Smooth muscle cell (in vitro differentiated cells): ENCODE data around the gene GSDMA. TPM values are rescaled to one million over a fixed set of nuclear protein-coding genes. Genes with fewer than 3 reads are reported as not detected.

Experiments used
- DNase-seq: peaks from one replicate; lab custom pipeline; 2025; ENCODE audit not compliant: unreplicated experiment; lab: John Stamatoyannopoulos, UW
- H2AFZ ChIP-seq: fragments of 200-600 bp; sonication (generic); 2 replicates; pipeline ENCODE4 v1.6.0; 2016; ENCODE audit warnings: antibody characterized with exemption, low read depth, mild to moderate bottlenecking
- H3F3A ChIP-seq: fragments of 200-600 bp; sonication (generic); 2 replicates; pipeline ENCODE4 v1.6.0; 2017; ENCODE audit warnings: antibody characterized with exemption, low read depth
- H3K27ac ChIP-seq: fragments of 200-600 bp; sonication (generic); 2 replicates; pipeline ENCODE4 v1.5.1; 2016; ENCODE audit warnings: low read depth, mild to moderate bottlenecking
- H3K27me3 ChIP-seq: fragments of 200-600 bp; sonication (generic); 2 replicates; pipeline ENCODE4 v1.6.1; 2016; ENCODE audit warnings: low read depth, mild to moderate bottlenecking
- H3K36me3 ChIP-seq: fragments of 200-600 bp; sonication (generic); 2 replicates; pipeline ENCODE4 v1.5.1; 2016; ENCODE audit warnings: low read depth
- H3K4me1 ChIP-seq: fragments of 200-600 bp; sonication (generic); 2 replicates; pipeline ENCODE4 v1.5.1; 2016; ENCODE audit warnings: low read depth
- H3K4me2 ChIP-seq: fragments of 200-600 bp; sonication (generic); 2 replicates; pipeline ENCODE4 v1.6.0; 2016; ENCODE audit warnings: mild to moderate bottlenecking
- H3K4me3 ChIP-seq: fragments of 200-600 bp; sonication (generic); 2 replicates; pipeline ENCODE4 v1.5.1; 2016; ENCODE audit warnings: mild to moderate bottlenecking
- H3K79me2 ChIP-seq: fragments of 200-600 bp; sonication (generic); 2 replicates; pipeline ENCODE4 v1.6.0; 2016; ENCODE audit warnings: low read depth, mild to moderate bottlenecking
- H3K9ac ChIP-seq: fragments of 200-600 bp; sonication (generic); 2 replicates; pipeline ENCODE4 v1.6.0; 2016; ENCODE audit warnings: low read depth
- H3K9me3 ChIP-seq: fragments of 200-600 bp; sonication (generic); replicated peaks from 2 replicates; pipeline ENCODE4 v1.5.1; 2016; ENCODE audit warnings: low read depth
- H4K20me1 ChIP-seq: fragments of 200-600 bp; sonication (generic); 2 replicates; pipeline ENCODE4 v1.6.0; 2016; ENCODE audit warnings: low read depth
- WGBS: methylation state at CpG from one replicate; pipeline ENCODE4 v1.1.7; 2016; ENCODE audit warnings: low lambda C conversion rate; 5-methylcytosine and 5-hydroxymethylcytosine counted together
- polyA plus RNA-seq: library from polyadenylated mRNA; unstranded; fragments of >200 nt; fragmentation: Nextera tagmentation; extraction: Ambion mirVana; gene quantifications from 2 replicates; pipeline ENCODE4 v1.2.1, GENCODE V29; 2016
- total RNA-seq: library from RNA; depleted of rRNA; stranded (reverse); fragments of >200 nt; gene quantifications from 2 replicates; pipeline ENCODE4 v1.2.3, GENCODE V29; 2014
- TF ChIP-seq, protein P1 (sequence below): fragments of 200-600 bp; sonication (generic); IDR thresholded peaks from 2 replicates; pipeline ENCODE4 v1.5.1; 2017; ENCODE audit warnings: borderline replicate concordance, mild to moderate bottlenecking, antibody characterized with exemption; ENCODE audit not compliant: insufficient read depth, poor library complexity, severe bottlenecking

GSDMA gene
- total and polyA plus RNA-seq, 2 experiments from 2014 or later = 0.31 to 0.50 TPM

DNA sequence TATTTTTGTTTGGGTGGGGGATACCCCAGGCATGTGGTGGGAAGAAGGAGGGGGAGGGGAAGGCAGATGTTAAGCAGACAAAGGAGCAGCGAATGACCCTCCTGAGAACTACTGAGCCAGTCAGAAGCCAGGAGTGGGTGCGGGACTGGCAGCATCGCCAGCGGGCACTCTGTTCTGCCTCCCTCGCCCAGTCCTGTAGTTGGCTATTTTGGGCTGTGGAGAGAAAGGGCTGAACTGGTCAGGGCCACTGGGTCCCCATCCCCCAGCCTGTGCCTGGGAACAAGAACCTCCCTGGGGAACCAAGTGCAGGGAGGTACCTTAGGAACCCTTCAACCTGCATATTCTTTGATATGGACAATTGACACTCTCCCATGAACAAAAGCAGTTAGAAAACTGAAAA lies 28.9 kb upstream of the GSDMA start:
- Histone ChIP-seq H3K9me3 (no peaks in the 10 kb centered on the region), H3K27ac (no peak overlapping the region), H3K36me3 (no peaks in the 10 kb centered on the region), H3K79me2 (no peaks in the 10 kb centered on the region), H4K20me1 (peaks cover 3% of the 10 kb centered on the region), H3K4me3 (no peak overlapping the region), H3K4me1 (no peaks in the 10 kb centered on the region), H3K9ac (no peak overlapping the region), H3F3A (peaks cover under 1% of the 10 kb centered on the region), H2AFZ (no peak overlapping the region), H3K27me3 (no peaks in the 10 kb centered on the region), H3K4me2 (no peak overlapping the region)
- TF ChIP-seq, protein P1, sequence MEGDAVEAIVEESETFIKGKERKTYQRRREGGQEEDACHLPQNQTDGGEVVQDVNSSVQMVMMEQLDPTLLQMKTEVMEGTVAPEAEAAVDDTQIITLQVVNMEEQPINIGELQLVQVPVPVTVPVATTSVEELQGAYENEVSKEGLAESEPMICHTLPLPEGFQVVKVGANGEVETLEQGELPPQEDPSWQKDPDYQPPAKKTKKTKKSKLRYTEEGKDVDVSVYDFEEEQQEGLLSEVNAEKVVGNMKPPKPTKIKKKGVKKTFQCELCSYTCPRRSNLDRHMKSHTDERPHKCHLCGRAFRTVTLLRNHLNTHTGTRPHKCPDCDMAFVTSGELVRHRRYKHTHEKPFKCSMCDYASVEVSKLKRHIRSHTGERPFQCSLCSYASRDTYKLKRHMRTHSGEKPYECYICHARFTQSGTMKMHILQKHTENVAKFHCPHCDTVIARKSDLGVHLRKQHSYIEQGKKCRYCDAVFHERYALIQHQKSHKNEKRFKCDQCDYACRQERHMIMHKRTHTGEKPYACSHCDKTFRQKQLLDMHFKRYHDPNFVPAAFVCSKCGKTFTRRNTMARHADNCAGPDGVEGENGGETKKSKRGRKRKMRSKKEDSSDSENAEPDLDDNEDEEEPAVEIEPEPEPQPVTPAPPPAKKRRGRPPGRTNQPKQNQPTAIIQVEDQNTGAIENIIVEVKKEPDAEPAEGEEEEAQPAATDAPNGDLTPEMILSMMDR = no peak
- DNase-seq = no peak
- WGBS = 92% methylated on average over 5 of the region's 5 CpGs

DNA sequence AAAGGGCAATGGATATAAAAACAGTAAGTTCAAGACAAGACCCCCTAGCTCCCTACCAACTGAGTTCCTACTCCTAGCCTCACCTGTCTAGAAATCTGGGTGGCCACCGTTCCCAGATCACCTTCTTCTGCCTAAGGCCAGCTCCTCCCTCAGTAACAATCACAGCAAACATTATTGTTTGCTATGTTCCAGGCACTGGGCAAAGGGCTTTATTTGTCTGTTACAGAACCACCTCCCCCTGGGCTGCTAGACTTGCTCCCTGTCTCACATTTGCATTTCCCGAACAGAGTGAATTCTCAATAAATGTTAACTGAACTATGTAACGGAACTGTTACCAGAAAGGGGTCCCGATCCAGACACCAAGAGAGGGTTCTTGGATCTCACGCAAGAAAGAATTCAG lies 28.5 kb upstream of the GSDMA start:
- no peak overlapping the region for H3K27ac ChIP-seq
- WGBS = 90% methylated on average over 5 of the region's 5 CpGs

DNA sequence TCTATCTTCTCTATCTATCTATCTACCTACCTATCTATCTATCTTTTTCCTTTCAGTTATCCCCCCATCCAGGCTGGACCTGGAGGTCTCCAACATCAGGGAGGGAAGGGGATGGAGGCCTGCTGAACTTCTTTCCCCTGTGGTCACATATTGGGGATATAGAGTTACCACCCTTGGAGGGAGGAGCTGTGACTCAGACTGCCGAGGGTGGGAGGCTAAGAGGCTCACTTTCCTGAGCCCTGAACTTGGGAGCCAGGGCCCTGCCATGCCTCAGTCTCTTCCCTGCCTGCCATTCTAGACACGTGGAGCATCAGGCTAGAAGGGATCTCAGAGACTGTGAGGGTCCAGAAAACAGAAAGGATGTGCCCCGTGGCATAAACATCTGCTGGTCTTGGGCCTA lies 26.9 kb upstream of the GSDMA start:
- no peaks in the 10 kb centered on the region for H3K9me3 ChIP-seq
- no peaks in the 10 kb centered on the region for H3K79me2 ChIP-seq
- H3K36me3 ChIP-seq = no peaks in the 10 kb centered on the region
- no peak overlapping the region for H3K9ac ChIP-seq
- H3F3A ChIP-seq = peaks cover 6% of the 10 kb centered on the region
- TF ChIP-seq, protein P1 = no peak
- no peaks in the 10 kb centered on the region for H4K20me1 ChIP-seq
- H3K4me3 ChIP-seq = no peak overlapping the region
- 57% methylated on average over 3 of the region's 3 CpGs for WGBS
- H3K4me2 ChIP-seq = no peak overlapping the region
- H3K27ac ChIP-seq = no peak overlapping the region
- H2AFZ ChIP-seq = no peak overlapping the region
- H3K4me1 ChIP-seq = peaks cover 10% of the 10 kb centered on the region
- no peaks in the 10 kb centered on the region for H3K27me3 ChIP-seq
- no peak for DNase-seq

More for the DNA sequence above, 28.5 kb upstream of the GSDMA start:
- Histone ChIP-seq H3K79me2 (no peaks in the 10 kb centered on the region), H3K27me3 (no peaks in the 10 kb centered on the region), H3K4me3 (no peak overlapping the region), H3K9ac (no peak overlapping the region), H2AFZ (no peak overlapping the region), H3K9me3 (no peaks in the 10 kb centered on the region), H3F3A (peaks cover 5% of the 10 kb centered on the region), H3K36me3 (no peaks in the 10 kb centered on the region), H3K4me1 (peaks cover 4% of the 10 kb centered on the region), H4K20me1 (peaks cover 3% of the 10 kb centered on the region), H3K4me2 (no peak overlapping the region)
- TF ChIP-seq, protein P1 = no peak
- no peak for DNase-seq

DNA sequence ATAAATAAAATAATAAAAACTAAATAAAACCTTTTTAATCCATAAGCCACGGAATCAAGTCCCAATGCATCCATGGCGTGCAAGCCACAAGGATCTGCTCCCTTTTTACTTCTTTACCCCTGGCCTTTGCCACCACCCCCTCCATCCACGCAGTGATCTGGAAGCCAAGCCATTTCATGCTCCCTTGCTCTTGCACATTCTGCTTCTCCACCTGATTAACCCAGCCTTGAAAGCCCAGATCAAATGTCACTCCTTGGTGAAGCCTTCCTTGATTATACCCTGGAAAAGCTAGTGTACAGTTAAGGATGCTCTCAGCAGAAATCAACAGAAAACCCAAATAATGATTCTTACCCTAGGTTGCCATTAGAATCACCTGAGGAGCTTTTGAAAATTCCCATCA lies 25.4 kb upstream of the GSDMA start:
- H3K4me2 ChIP-seq = no peak overlapping the region
- no peaks in the 10 kb centered on the region for H3K79me2 ChIP-seq
- H3K36me3 ChIP-seq = no peaks in the 10 kb centered on the region
- 95% methylated on average over 3 of the region's 3 CpGs for WGBS
- H3K4me1 ChIP-seq = peaks cover 10% of the 10 kb centered on the region
- TF ChIP-seq, protein P1 = no peak
- no peak overlapping the region for H3K27ac ChIP-seq
- no peak overlapping the region for H3K9ac ChIP-seq
- H3K4me3 ChIP-seq = no peak overlapping the region
- no peaks in the 10 kb centered on the region for H3K9me3 ChIP-seq
- no peak overlapping the region for H2AFZ ChIP-seq
- H3K27me3 ChIP-seq = no peaks in the 10 kb centered on the region
- DNase-seq = no peak
- H3F3A ChIP-seq = peaks cover 6% of the 10 kb centered on the region
- no peaks in the 10 kb centered on the region for H4K20me1 ChIP-seq
